ENCODE measurements around the gene CST3.
"Not testable (repeated sequence)": the region's sequence is repeated elsewhere in the genome, so short reads cannot be mapped to it uniquely, and the experiment has no call there.

DNA sequence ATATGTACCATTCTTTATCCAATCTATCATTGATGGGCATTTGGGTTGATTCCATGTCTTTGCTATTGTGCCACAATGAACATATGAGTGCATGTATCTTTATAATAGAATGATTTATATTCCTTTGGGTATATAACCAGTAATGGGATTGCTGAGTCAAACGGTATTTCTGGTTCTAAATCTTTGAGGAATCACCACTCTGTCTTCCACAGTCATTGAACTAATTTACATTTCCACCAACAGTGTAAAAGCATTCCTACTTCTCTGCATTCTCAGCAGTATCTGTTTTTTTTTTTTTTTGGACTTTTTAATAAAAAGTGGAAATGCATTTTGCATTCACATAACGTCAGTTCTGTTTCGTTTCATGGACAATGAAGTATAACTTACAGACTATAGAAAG lies 15.4 kb downstream of the CST3 start:
- not testable (repeated sequence) for TF ChIP-seq YY1 (IDR thresholded peaks at IDR 0.05; ENCODE audit: extremely low read depth, insufficient replicate concordance, low read depth, low read length); POLR2A (IDR thresholded peaks at IDR 0.05; ENCODE audit: borderline replicate concordance, extremely low read depth, insufficient read depth, insufficient read length)
- TF ChIP-seq, protein P1, sequence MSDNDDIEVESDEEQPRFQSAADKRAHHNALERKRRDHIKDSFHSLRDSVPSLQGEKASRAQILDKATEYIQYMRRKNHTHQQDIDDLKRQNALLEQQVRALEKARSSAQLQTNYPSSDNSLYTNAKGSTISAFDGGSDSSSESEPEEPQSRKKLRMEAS (IDR thresholded peaks at IDR 0.05): not testable (repeated sequence)
- TF ChIP-seq, protein P2, sequence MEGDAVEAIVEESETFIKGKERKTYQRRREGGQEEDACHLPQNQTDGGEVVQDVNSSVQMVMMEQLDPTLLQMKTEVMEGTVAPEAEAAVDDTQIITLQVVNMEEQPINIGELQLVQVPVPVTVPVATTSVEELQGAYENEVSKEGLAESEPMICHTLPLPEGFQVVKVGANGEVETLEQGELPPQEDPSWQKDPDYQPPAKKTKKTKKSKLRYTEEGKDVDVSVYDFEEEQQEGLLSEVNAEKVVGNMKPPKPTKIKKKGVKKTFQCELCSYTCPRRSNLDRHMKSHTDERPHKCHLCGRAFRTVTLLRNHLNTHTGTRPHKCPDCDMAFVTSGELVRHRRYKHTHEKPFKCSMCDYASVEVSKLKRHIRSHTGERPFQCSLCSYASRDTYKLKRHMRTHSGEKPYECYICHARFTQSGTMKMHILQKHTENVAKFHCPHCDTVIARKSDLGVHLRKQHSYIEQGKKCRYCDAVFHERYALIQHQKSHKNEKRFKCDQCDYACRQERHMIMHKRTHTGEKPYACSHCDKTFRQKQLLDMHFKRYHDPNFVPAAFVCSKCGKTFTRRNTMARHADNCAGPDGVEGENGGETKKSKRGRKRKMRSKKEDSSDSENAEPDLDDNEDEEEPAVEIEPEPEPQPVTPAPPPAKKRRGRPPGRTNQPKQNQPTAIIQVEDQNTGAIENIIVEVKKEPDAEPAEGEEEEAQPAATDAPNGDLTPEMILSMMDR (IDR thresholded peaks at IDR 0.05 in 2 of 3, conservative IDR thresholded peaks at IDR 0.05 in 1 of 3; ENCODE audit: borderline replicate concordance in 1 of 3, insufficient read depth in 1 of 3, low read depth in 2 of 3, low read length in 2 of 3): not testable (repeated sequence)

Measured in HCT116 (cell line).